IMR-90 (cell line): Measurements from ENCODE around the gene ARL10. TPM values are rescaled to one million over a fixed set of nuclear protein-coding genes. Genes with fewer than 3 reads are reported as not detected.

Experiments used
- ATAC-seq: fragments of 200-7000 bp; cut with Tn5 transposase; 2 replicates; pipeline ENCODE4 v1.9.1; 2020; ENCODE audit warnings: low read depth, mild to moderate bottlenecking, moderate library complexity
- BruUV-seq: library from RNA; stranded (reverse); fragments of 400-500 nt; replicated peaks from 2 replicates; lab custom pipeline; 2021; lab: Mats Ljungman, UMichigan
- CTCF ChIA-PET: fragments of 300-600 bp; formaldehyde crosslinking; extraction: SDS; loops from one replicate; lab custom pipeline; 2021; ENCODE audit warnings: antibody characterized with exemption; lab: Yijun Ruan, JAX
- POLR2A ChIA-PET: fragments of 300-600 bp; sonication (Branson Sonifier 250); formaldehyde crosslinking; loops from one replicate; lab custom pipeline; 2022; ENCODE audit warnings: antibody characterized with exemption; ENCODE audit not compliant: unreplicated experiment; lab: Charles Lee
- DNase-seq: peaks from one replicate; pipeline ENCODE4 v3.0.0; 2013
- H2AFZ ChIP-seq: replicated peaks from 2 replicates; pipeline ENCODE3; 2013; ENCODE audit warnings: low read length, mild to moderate bottlenecking; ENCODE audit not compliant: poor library complexity
- H2AK5ac ChIP-seq: 2 replicates; pipeline ENCODE4 v1.6.1; 2013; ENCODE audit warnings: low read depth, low read length, inconsistent platforms
- H2AK9ac ChIP-seq: replicated peaks from 2 replicates; pipeline ENCODE3; 2013; ENCODE audit warnings: mild to moderate bottlenecking, low read depth, low read length, moderate library complexity; ENCODE audit not compliant: poor library complexity
- H2BK120ac ChIP-seq: 2 replicates; pipeline ENCODE4 v1.6.1; 2013; ENCODE audit warnings: low read depth, low read length, inconsistent platforms
- H2BK15ac ChIP-seq: 3 replicates; pipeline ENCODE4 v1.6.1; 2013; ENCODE audit warnings: low read depth, low read length, inconsistent platforms
- H2BK20ac ChIP-seq: 2 replicates; pipeline ENCODE4 v1.6.1; 2013; ENCODE audit warnings: low read depth, mild to moderate bottlenecking, inconsistent platforms, low read length, moderate library complexity
- H2BK5ac ChIP-seq: 2 replicates; pipeline ENCODE4 v1.6.1; 2013; ENCODE audit warnings: mild to moderate bottlenecking, low read depth, low read length, inconsistent platforms; ENCODE audit not compliant: poor library complexity, severe bottlenecking
- H3K14ac ChIP-seq: replicated peaks from 2 replicates; pipeline ENCODE4 v1.6.1; 2013; ENCODE audit warnings: low read depth, low read length, inconsistent platforms
- H3K18ac ChIP-seq: 2 replicates; pipeline ENCODE4 v1.6.1; 2013; ENCODE audit warnings: low read depth, low read length, control low read depth
- H3K23ac ChIP-seq: 2 replicates; pipeline ENCODE4 v1.6.1; 2013; ENCODE audit warnings: low read depth, low read length, inconsistent platforms
- H3K27ac ChIP-seq: 2 replicates; pipeline ENCODE4 v1.5.1; 2013; ENCODE audit warnings: mild to moderate bottlenecking, control low read depth, low read length; ENCODE audit not compliant: insufficient read depth
- H3K27me3 ChIP-seq: 2 replicates; pipeline ENCODE4 v1.6.1; 2013; ENCODE audit warnings: low read length; ENCODE audit not compliant: control insufficient read depth, insufficient read depth
- H3K36me3 ChIP-seq: 2 replicates; pipeline ENCODE4 v1.6.1; 2013; ENCODE audit warnings: low read length, mixed read lengths; ENCODE audit not compliant: control insufficient read depth, insufficient read depth
- H3K4ac ChIP-seq: 2 replicates; pipeline ENCODE4 v1.6.1; 2013; ENCODE audit warnings: low read depth, low read length, inconsistent platforms
- H3K4me1 ChIP-seq: 2 replicates; pipeline ENCODE4 v1.6.1; 2013; ENCODE audit warnings: low read length, mixed read lengths; ENCODE audit not compliant: control insufficient read depth, insufficient read depth
- H3K4me2 ChIP-seq: 2 replicates; pipeline ENCODE4 v1.6.1; 2013; ENCODE audit warnings: low read depth, mild to moderate bottlenecking, control low read depth, low read length, moderate library complexity
- H3K4me3 ChIP-seq: 2 replicates; pipeline ENCODE4 v1.5.1; 2013; ENCODE audit warnings: low read depth, mild to moderate bottlenecking, control low read depth, low read length, moderate library complexity; ENCODE audit not compliant: insufficient read depth
- H3K56ac ChIP-seq: 2 replicates; pipeline ENCODE4 v1.6.1; 2013; ENCODE audit warnings: low read length, inconsistent platforms; ENCODE audit not compliant: insufficient read depth; ENCODE audit errors: extremely low read depth
- H3K79me1 ChIP-seq, 2 experiments: 2 replicates each; pipeline ENCODE4 v1.6.1; 2013; ENCODE audit warnings: low read length in 2 of 2, inconsistent platforms in 1 of 2, low read depth in 1 of 2
- H3K9ac ChIP-seq: 2 replicates; pipeline ENCODE4 v1.6.1; 2013; ENCODE audit warnings: low read depth, low read length, control low read depth
- H3K9me1 ChIP-seq: 2 replicates; pipeline ENCODE4 v1.6.1; 2013; ENCODE audit warnings: low read length, inconsistent platforms; ENCODE audit not compliant: insufficient read depth
- H3K9me3 ChIP-seq: 2 replicates; pipeline ENCODE4 v1.6.1; 2013; ENCODE audit warnings: low read length; ENCODE audit not compliant: control insufficient read depth, insufficient read depth
- H4K20me1 ChIP-seq: 2 replicates; pipeline ENCODE4 v1.6.1; 2013; ENCODE audit warnings: low read length, inconsistent platforms; ENCODE audit not compliant: insufficient read depth
- H4K5ac ChIP-seq: 2 replicates; pipeline ENCODE4 v1.6.1; 2013; ENCODE audit warnings: mild to moderate bottlenecking, low read depth, low read length, control low read depth
- H4K8ac ChIP-seq, 2 experiments: 2 replicates each; pipeline ENCODE4 v1.6.1; 2013; ENCODE audit warnings: low read depth in 2 of 2, low read length in 2 of 2, control low read depth in 1 of 2, inconsistent platforms in 1 of 2
- H4K91ac ChIP-seq: 2 replicates; pipeline ENCODE4 v1.6.1; 2013; ENCODE audit warnings: low read depth, low read length, inconsistent platforms; ENCODE audit not compliant: insufficient read depth
- MXI1 ChIP-seq: IDR thresholded peaks from 2 replicates; pipeline ENCODE4 v1.6.1; 2012; ENCODE audit warnings: low read depth, mild to moderate bottlenecking, low read length, moderate library complexity, borderline replicate concordance
- USF2 ChIP-seq: fragments of 150-350 bp; IDR thresholded peaks from 2 replicates; pipeline ENCODE4 v1.6.1; 2017; ENCODE audit warnings: mild to moderate bottlenecking, antibody characterized with exemption, low read length, low read depth
- WGBS, 2 experiments: methylation state at CpG; one replicate each; pipeline versions ENCODE4 v1.1.5 to v1.1.7; 2013; ENCODE audit warnings: missing lambda C conversion rate in 2 of 2; ENCODE audit not compliant: insufficient read length in 1 of 2; ENCODE audit errors: extremely low coverage in 2 of 2; 5-methylcytosine and 5-hydroxymethylcytosine counted together
- dilution Hi-C: fragments of 300-500 bp; cut with HindIII; formaldehyde crosslinking; loops from one replicate; pipeline ENCODE4 v1.14.3; 2018; ENCODE audit warnings: low sequenced_read_pairs; ENCODE audit not compliant: unreplicated experiment
- in situ Hi-C: fragments of 300-500 bp; cut with MboI; formaldehyde crosslinking; loops from 3 replicates; pipeline ENCODE4 v1.14.3; 2019; ENCODE audit warnings: low sequenced_read_pairs, inconsistent platforms, mixed read lengths
- intact Hi-C: fragments of 100-400 bp; cut with micrococcal nuclease; formaldehyde crosslinking; loops from 2 replicates; pipeline ENCODE4 v1.10.0; 2022
- polyA plus RNA-seq, 3 experiments: library from polyadenylated mRNA; depleted of rRNA; stranded (reverse); fragments of >200 nt; gene quantifications; 2 replicates each; pipeline ENCODE4 v1.2.3, GENCODE V29; 2012; ENCODE audit warnings: low replicate concordance in 1 of 3
- total RNA-seq: library from RNA; depleted of rRNA; stranded (reverse); fragments of >200 nt; gene quantifications from 2 replicates; pipeline ENCODE4 v1.2.3, GENCODE V29; 2012

Gene ARL10
- total and polyA plus RNA-seq, 2 of the 4 experiments (the other 2 are of a cell fraction) = 3.6 to 6.0 TPM

- no peak overlapping the region for H3K9ac ChIP-seq
- no peak overlapping the region; the same call in 2 of the 3 replicates for H2BK15ac ChIP-seq
- ATAC-seq (no peak; the same call in 1 of the 2 replicates), DNase-seq (no peak)
- H2AK5ac ChIP-seq = no peak overlapping the region
- no peak overlapping the region for H4K91ac ChIP-seq
- H3K4me2 ChIP-seq = no peak overlapping the region
- no peaks in the 10 kb centered on the region for H3K79me1 ChIP-seq
- dilution Hi-C loops (no loop called here), in situ Hi-C loops (no loop called here), intact Hi-C loops (no loop called here)
- no peak overlapping the region for H3K4me3 ChIP-seq
- POLR2A ChIA-PET = interaction anchor here (0.6 kb wide), 1 partner anchor 120 kb away, joined by 4 read pairs; no protein-coding TSS in a partner anchor
- peaks cover 3% of the 10 kb centered on the region; the same call in 1 of the 2 replicates for H3K27me3 ChIP-seq
- no peaks in the 10 kb centered on the region for H3K36me3 ChIP-seq
- CTCF ChIA-PET = interaction anchor here (0.6 kb wide), 2 partner anchors 48 to 149 kb away, joined by 3 to 4 read pairs; no protein-coding TSS in a partner anchor
- H4K20me1 ChIP-seq = no peaks in the 10 kb centered on the region
- no peak overlapping the region for H2AK9ac ChIP-seq
- no peaks in the 10 kb centered on the region for H3K4me1 ChIP-seq
- no peaks in the 10 kb centered on the region for H3K9me1 ChIP-seq
- no CpG with 5 or more reads among the region's 3 CpGs for WGBS, 2 experiments
- H3K27ac ChIP-seq = no peak overlapping the region
- H4K5ac ChIP-seq = no peak overlapping the region
- no peak overlapping the region for H2AFZ ChIP-seq
- H2BK120ac ChIP-seq = no peak overlapping the region
- peaks cover 2% of the 10 kb centered on the region; the same call in 1 of the 2 replicates for H3K9me3 ChIP-seq
- H3K56ac ChIP-seq = no peak overlapping the region
- H4K8ac ChIP-seq = no peak overlapping the region
- H3K23ac ChIP-seq = no peak overlapping the region
- BruUV-seq = no TSS peak
- H3K4ac ChIP-seq = no peak overlapping the region
- H3K14ac ChIP-seq = no peak overlapping the region
- no peak overlapping the region for H2BK5ac ChIP-seq
- TF ChIP-seq USF2 (no peak), MXI1 (no peak)
- H3K18ac ChIP-seq = no peak overlapping the region
- no peak overlapping the region for H2BK20ac ChIP-seq
Observed at GRCh38 chr5:176424181-176424580, 58.9 kb downstream of the ARL10 start.
